SK-N-MC (cell line): ENCODE measurements around the gene BMP6.

Experiments
- EZH2 ChIP-seq: fragments of 200-600 bp; sonication (generic); IDR thresholded peaks from one replicate; pipeline ENCODE4 v1.6.1; 2017; ENCODE audit warnings: antibody characterized with exemption
- FOXP2 ChIP-seq: optimal IDR thresholded peaks from 2 replicates; pipeline ENCODE3; 2011; ENCODE audit warnings: mild to moderate bottlenecking, moderate library complexity; ENCODE audit not compliant: insufficient read depth; ENCODE audit errors: extremely low read length, control extremely low read depth
- POLR2AphosphoS5 ChIP-seq: IDR thresholded peaks from 2 replicates; pipeline ENCODE4 v1.6.1; 2012; ENCODE audit warnings: mild to moderate bottlenecking, low read depth, low read length, borderline replicate concordance

DNA sequence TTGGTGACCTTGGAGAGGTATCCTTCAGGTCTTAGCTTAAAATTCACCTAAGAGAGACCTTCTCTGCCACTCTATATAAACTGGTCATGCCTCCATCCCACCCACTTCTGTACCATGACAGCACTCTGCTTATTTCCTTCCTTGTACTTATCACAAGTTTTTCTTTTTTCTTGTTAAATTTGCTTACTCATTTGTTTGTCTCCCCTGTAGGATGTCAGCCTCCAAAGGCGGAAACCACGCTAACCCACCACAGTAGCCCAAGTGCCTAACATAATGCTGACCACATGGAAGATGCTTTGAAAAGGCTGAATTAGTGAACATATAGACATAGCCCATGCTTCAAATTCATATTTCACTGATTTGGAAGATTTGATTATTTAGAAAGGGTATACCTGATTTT is 5.4 kb downstream of the BMP6 start:
- no peak for TF ChIP-seq EZH2
- no peak for TF ChIP-seq POLR2AphosphoS5
- TF ChIP-seq FOXP2 = no peak
